ENCODE results near the gene FBXO36.

FBXO36 gene

DNA sequence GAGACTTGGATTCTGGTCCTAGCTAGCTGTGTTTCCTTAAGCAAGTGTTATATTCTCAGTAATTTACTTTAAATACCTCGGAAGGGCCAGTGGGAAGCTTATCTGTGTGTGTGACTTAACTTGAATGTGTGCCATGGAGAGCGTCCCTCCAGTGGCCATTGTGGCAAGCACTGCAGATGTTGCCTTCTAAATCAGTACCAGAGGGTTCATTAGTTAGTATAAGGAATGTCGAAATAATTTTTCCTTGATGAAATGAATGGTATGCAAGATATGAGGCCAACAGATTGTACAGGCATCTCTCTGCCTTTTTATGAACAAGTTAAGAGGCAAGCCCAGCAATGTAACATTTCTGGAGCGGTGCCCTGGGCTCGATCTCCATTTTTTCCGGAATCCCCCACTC lies 52.0 kb downstream of the FBXO36 start:
- no peak for DNase-seq

DNA sequence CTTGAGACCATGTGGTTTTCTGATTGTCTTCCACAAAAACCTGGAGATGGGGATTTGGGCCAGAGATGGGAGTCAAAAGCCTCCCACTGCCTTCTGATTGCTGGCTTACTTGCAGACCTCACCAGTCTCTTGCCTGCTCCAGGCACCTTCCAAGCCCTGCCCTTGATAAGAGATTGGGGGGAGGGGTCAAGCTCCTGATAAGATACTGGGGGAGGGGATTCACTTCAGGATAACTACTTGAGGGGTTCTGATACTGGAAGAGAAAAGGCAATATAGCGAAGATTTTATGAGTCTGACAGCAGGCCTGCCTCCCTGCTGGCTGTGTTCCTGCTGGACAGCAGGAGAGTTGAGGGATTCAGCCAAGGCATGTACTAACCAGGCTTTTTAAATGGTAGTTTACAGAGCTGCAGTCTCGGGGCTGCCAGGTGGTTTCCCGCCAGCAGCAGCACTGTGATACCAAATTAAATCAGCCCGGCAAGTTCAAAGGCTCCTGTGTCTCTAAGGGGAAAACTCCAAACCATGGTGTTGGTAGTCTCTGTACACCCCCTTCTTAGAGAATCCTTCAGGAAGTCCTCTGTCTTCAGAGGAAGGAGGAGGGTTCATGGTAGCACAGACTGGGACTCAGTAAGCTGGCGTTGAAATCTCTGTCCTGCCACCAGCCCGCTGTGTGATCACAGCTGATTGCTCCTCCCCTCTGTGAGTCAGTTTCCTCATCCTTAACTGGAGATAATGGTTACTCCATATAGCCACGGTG lies 58.3 kb downstream of the FBXO36 start:
- no peak for DNase-seq

DNA sequence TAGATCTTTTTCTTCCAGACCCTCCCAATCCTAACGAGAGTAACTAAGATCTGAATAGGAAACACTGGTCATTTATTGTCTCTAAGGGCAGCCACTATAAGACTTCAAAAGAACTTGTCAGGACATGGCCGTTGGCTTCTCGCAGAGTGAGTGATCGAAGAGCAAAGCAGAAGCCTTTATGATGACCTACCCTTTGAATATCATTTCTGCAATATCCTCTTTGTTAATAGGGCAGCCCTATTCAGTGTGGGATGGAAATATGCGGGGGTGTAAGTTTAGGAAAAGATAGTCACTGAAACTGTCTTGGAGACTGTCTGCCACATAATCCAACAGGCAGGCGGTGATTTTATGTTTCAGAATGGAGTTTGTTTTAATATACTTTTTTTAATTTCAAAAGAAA lies 70.9 kb downstream of the FBXO36 start:
- no peak for DNase-seq

DNA sequence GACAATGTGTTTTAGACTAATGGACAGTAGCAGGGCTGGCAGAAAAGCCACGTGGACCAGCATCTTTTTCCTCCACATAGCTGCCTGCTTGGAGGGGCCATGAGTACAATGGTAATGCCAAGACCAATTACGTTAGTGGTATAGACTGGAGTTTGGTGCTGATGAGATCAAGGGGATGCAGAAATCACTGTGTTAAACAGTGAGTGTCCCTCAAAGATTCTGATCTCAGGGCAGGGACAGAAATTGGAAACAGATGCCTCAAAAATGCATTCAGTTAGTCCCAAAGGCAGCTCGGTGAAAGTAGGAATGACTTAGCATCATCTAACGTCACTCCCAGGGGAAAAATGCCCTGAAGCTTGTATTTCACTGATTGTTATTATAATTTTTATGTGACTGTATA lies 74.0 kb downstream of the FBXO36 start:
- no peak for DNase-seq

DNA sequence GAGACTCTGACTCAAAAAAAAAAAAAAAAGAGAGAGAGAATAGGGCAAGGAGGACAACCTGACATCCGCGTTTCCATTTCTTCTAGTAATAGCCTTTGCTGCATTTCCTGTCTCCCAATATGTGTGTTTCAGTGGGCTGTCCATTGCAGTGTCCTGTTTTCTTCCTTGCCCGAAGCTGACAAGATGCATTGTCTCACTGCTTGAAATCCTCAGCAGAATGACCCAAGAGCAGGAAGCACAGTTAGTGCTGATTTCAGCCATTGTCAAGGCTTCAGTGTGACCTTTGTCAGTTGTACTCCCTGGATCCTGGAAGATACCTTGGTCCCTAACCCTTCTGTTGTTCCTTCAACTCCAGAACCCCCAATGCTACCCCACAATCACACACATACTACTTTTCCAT lies 75.3 kb downstream of the FBXO36 start:
- no peak for DNase-seq

GRCh38 chr2:230000118-230000841 lies 78.0 kb downstream of the FBXO36 start:
- no peak for DNase-seq

DNA sequence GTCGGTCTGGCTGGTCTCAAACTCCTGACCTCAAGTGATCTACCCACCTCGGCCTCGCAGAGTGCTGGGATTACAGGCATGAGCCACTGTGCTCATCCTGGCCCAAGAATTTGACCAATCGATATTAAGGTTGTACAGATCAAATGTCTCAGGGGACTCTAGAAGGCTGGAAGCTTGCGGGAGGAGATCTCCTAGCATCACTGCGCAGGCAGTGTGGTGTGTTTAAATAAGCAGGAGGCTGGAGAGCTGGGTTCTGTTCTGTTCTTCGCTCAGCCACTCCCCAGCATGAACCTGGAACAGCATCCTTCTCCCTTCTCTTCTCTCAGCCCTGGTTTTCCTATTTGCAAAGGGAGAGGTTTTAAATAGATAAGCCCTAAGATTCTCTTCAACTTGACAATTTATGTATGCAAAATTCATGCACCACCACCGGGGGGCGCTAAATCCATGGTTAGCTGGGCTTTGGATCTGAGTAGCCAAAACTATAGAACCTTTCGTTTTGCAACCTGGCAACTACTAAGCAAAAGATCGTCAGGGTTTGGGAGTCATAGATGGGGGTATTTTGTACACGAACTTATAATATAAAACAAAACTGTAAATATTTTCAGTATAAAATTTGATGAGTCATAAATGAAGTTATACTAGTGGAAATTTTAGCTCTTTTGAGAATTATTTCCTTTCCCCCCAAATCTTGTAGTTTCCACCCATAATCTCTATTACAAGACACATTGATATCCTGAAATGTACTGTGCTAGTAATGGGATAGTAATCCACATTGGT lies 85.8 kb downstream of the FBXO36 start:
- peak; percentile 14 for DNase-seq

DNA sequence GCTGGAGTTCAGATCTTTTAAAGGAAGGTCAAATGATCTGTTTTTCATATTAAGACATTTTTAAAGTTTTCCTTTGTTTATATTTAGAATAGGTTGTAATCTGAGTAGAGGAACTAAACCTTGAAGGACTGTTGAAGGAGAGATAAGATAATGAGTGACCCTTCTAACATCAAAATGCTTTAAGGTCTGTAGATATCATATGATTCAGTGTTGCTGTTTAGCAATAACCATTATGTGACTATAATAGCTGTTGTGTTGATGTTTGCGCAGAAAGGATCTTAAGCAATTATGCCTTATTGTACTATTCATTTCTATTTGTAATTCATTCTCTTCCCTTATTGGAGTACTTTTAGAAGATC lies 86.4 kb downstream of the FBXO36 start:
- DNase-seq, result no peak

DNA sequence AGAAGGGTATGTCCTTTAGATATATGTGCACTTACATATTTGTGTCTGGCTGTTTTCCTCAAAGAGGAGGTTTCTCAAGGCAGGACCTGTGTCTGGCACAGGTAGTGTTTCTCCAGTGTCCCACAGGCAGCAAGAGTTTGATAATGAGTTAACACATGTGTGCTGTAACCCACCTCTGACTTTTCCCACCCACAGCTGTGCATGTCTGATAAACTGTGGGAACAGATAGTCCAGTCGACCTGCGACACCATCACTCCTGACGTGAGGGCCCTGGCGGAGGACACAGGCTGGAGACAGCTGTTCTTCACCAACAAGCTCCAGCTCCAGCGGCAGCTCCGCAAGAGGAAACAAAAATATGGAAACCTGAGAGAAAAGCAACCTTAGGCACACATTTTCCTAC lies 88.2 kb downstream of the FBXO36 start:
- no peak for DNase-seq

- no peak for DNase-seq
Observed at GRCh38 chr2:230011617-230012016, 89.3 kb downstream of the FBXO36 start.

- no peak for DNase-seq
Observed at GRCh38 chr2:230012267-230012884, 90.1 kb downstream of the FBXO36 start.

- no peak for DNase-seq
Observed at GRCh38 chr2:230016844-230017243, 94.5 kb downstream of the FBXO36 start.

GRCh38 chr2:230018153-230018552 lies 95.8 kb downstream of the FBXO36 start:
- DNase-seq, result no peak

DNA sequence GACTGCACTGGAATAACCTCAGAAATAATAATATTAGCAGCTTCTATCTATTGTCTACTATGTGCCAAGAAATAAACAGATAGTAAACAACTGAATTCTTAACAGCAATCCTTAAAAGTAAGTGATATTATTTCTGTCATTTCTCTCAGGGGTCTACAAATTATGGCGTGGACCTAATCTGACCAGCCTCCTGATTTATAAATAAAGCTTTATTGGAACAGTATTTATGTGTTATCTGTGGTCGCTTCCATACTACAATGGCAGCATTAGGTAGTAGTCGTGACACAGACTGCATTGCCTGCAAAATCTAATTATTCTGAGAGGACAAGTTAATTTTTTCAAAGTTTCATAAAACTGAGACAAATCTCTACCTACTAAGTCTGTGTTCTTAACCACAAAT lies 97.4 kb downstream of the FBXO36 start:
- DNase-seq, result no peak

DNA sequence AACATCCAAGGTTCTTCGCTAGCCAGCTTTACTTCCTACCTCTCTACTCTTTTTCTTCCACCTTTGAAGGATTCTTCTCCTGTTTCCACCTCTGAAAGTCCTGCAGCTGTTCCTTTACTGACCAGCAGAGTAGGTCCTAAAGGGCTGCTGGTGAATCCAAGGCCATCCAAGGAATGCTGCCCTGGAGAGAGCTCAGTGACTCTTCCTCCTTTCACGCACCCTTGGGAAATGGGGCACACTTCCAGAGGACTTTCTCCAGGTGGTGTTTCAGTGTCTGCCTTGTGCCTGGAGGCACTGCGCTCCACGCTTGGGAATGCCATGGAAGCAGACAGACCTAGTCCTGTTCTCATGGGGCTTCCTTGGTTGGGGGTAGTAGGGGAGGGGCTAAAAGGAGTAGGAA lies 101.0 kb downstream of the FBXO36 start:
- no peak for DNase-seq

- DNase-seq, result no peak
Observed at GRCh38 chr2:230042195-230042594, 119.9 kb downstream of the FBXO36 start.

DNA sequence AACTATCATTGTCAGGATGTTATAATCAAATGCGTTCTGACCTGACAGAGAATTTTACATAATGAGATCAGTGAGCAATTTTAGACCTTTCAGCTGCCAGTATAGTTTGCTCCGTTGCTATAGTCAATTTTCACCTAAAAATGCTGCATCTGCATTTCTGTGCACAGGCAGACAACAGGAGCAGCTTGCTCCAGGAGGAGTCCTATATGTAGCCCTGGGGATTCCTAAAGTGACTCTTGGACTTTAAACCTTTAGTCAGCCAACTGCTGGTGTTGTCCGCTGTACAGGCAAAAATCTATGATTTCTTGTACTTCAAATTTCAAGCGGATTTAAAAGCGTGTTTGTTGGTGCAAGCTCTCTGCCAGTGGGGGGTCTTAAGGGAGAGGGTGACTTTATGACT lies 120.7 kb downstream of the FBXO36 start:
- DNase-seq, result no peak

DNA sequence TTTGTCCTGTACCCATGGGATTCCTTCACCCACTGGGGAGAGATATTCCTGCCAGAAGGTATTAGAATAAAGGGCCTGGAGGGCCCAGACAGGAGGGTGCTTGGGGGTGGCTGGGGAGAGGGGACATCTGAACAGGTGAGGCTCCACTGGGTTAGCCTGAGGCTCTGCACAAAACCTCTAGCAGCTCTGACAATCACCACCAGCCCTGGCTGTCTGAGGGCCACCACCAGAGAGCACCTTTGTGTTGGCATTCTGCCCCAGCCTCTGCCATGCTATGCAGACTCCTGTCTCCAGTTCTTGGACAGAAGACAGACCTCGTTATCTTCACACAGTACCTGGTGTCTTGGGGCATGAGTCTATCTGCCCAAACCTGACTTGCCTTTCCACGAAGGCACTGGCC lies 121.2 kb downstream of the FBXO36 start:
- DNase-seq, result no peak

GRCh38 chr2:230046491-230046890 lies 124.2 kb downstream of the FBXO36 start:
- no peak for DNase-seq

- DNase-seq, result no peak
Observed at GRCh38 chr2:230048010-230048671, 125.8 kb downstream of the FBXO36 start.

DNA sequence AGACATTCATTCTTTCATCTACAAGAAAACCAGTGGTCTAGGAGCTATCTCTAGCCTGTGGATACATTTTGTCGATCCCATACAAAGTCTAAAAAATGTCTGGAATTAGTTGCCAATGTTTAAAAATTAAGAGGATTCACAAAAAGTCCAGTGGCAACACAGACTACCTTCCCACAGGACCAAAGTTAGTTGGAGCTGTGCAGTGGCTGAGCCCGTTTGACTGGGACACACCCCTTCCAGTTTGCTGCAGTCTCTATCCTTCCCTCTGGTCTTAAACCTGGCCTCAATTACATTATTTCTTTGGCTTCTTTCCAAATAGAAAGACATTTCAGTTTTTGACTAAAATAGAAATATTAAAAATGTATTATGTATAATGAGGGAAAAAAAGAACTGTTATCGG lies 127.8 kb downstream of the FBXO36 start:
- DNase-seq, result no peak

DNA sequence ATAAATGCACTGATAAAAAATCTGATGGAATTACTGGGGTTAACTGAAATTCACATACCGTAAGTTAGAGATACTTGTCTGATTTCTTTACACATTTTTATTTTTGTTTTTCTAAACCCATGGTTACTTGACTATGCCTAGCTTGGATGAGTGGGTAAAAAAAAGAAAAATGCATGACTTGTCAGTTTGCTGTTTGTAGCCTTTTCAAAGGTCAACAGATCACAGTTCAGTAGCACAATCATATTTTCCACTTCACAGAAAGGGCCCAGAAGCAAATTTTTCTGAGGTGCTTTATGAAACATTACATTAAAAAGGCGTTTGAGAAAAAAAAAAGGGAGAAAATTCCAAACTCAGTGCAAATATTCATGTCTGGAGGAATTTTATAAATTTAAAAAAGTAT lies 130.0 kb downstream of the FBXO36 start:
- no peak for DNase-seq
